NCI-H82 treated with DMSO at 0.1 percent for 48 hours (cell line): Measurements from ENCODE around the gene CRTC3.

ENCODE experiments used
- DNase-seq: peaks from one replicate; lab custom pipeline; 2025; ENCODE audit not compliant: unreplicated experiment; lab: John Stamatoyannopoulos, UW

CRTC3 gene

DNA sequence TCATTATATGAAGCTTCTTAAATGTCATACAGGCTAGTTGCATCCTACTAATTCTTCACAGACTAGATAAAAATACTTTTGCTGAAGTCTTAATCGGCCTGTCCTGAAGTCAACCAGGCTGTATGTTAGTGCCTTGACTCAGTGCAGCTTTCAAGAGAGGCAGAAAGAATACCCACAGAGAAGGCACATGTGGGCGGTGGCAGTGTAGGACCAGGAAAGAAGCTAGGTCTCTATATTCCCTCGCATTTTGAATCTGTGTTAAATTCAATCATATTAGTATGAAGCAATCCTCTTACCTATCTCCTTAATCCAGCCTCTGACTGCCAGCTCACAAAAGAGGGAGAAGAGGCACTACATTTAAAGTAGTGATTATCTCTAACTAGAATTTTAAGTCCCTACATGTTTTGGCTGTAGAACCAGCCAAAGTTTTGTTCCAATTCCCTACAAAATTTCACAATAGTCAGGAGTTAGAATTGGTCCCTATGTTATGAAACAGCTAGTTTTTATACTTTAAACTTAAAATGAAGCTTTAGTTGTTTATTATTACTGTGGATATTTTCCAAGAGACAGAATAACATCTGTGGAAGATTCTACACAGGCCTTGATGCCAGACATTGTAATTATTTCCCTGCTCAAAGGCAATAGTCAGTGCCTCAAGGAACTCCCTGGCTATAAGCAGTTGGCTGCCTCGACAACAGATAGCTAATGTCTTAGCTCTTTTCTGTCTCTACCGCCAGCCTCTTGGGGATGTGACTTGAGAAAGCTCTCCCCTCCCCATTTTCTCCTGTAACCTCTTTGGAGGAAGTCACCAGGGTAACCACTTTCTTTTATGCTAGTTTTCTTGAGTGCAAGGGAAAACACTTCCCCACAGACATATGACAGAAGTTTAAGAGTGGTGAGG, 31.9 kb downstream of the CRTC3 start:
- DNase-seq: peak; percentile 88

- DNase-seq: no peak
These were observed 32.9 kb downstream of the CRTC3 start for GRCh38 chr15:90562669-90563068.

- DNase-seq: no peak
These were observed 33.7 kb downstream of the CRTC3 start for GRCh38 chr15:90563463-90563862.

GRCh38 chr15:90564051-90564450, 34.3 kb downstream of the CRTC3 start:
- no peak for DNase-seq

DNA sequence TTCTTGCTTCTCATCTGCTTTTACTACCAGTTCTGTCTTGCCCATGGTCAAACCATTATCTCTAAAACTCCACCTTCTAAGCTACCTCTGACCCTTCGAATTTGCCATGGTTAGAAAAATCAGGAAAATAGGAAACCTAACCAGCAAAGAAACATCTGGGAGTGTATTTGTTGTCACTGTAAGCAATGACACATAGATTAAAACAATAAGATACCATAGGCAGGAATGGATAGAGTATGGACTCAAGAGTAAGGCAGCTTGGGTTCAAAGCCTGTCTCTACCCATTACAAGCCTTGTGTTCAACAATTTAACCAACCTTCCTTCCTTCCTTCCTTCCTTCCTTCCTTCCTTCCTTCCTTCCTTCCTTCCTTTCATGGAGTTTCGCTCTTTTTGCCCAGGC, 34.9 kb downstream of the CRTC3 start:
- no peak for DNase-seq

DNA sequence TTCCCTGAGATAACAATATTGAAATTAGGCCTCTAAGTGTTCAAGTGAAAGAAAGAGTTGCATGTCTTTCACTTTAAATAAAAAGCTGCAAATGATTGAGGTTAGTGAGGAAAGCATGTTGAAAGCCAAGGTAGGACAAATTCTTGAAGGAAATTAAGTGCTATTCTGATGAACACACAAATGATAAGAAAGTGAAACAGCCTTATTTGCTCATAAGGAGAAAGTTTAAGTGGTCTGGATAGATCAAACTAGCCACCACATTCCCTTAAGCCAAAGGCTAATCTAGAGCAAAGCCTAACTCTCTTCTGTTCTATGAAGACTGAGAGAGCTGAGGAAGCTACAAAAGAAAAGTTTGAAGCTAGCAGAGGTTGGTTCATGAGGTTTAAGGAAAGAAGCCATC, 36.1 kb downstream of the CRTC3 start:
- DNase-seq: no peak

- DNase-seq: no peak
These were observed 40.9 kb downstream of the CRTC3 start for GRCh38 chr15:90570643-90571042.

DNA sequence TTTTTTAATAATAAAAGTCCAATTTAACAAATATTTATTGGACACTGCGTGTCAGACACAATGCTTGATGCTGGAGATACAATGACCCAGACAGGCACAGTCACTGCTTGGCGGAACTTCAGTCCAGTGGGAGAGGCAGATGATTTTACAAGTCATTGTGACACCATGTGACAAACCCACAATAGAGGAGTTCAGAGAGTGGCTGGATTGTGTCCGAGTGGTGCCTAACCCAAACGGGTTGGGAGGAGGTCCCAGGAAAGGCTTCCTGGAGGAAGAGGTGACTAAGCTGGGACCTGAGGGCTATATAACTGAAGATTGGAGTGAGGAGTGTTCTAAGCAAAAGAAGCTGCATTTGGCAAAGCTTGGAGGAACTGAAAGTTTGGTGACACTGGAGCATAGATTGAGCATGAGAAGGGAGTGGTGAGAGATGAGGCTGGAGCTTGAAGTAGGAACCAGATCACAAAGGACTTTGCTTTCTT, 41.4 kb downstream of the CRTC3 start:
- DNase-seq: no peak

GRCh38 chr15:90572893-90573292, 43.2 kb downstream of the CRTC3 start:
- no peak for DNase-seq

GRCh38 chr15:90576711-90577389, 47.1 kb downstream of the CRTC3 start:
- DNase-seq: no peak

DNA sequence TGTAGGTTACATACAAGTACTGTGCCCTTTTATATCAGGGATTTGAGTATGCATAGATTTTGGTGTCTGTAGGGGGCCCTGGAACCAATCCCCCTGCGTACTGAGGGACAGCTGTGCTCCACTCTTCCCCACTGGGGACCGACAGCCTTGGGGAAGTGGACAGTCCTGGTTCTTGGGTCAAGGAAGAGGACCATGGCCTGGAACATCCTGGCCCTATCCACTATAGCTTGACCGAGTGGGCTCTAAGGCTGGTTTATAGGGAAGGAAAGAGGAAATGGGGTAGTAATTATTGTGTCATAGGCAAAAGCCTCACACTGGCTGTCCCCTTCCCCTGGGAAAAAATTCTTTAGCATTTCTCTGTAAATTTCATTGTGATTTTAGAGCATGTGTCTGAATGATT, 49.5 kb downstream of the CRTC3 start:
- DNase-seq: no peak

GRCh38 chr15:90580099-90580498, 50.4 kb downstream of the CRTC3 start:
- no peak for DNase-seq

GRCh38 chr15:90580541-90580940, 50.8 kb downstream of the CRTC3 start:
- no peak for DNase-seq

- no peak for DNase-seq
These were observed 51.2 kb downstream of the CRTC3 start for GRCh38 chr15:90580946-90581345.

GRCh38 chr15:90581771-90582352, 52.1 kb downstream of the CRTC3 start:
- DNase-seq: no peak

DNA sequence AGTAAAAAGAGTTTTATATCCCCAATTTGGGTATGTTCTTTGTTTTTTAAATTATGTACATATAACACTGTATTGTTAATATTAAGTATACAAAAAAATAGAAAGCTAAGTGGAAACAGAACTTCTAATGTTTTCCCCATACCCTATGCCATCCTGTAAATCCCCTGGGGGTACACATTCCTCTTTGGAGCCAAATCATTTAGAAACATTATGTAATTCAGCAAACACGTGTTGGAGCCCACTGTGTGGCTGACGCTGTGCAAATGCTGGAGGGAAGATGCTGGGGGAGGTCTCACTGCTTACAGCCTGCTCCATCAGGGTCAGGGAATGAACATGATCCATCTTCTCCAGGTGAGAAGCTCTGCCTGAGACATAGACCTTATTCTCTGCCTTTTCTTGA, 52.8 kb downstream of the CRTC3 start:
- no peak for DNase-seq

DNA sequence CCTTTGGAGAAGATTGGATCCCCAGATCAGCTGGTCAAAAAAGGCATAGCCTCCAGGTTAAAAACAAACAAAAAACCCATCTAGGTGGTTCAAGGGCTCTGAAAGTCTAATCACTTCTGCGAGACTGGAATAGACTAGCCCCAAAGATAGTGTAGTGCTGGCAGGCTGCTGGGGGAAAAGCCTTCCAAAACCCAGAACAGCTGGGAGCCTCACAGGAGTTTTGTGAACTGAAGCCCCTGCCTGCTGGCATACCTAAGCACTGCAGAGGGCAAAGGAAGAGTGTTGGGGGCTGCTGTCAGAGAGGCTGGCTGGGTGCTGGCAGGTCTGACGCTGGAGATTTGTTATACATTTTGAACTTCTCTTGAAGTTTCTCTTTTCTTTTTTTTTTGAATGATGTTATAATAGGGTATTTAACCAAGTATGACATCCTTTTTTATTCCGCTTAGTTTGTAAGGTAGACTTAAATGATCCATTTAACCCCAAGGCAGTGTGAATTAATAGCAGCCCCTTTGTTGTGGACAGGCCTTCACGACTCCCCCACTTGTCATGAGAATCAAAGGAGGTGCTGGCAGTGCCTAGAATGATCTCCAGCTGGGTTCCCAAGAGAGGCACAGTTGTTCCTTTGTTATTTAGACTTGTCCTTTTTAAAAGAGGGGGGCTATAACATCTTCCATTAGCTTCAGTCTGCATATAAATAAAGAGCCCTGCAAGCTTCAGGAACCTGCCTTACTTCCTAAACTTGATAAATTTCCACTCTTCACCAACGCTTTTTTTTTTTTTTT, 53.9 kb downstream of the CRTC3 start:
- DNase-seq: no peak

DNA sequence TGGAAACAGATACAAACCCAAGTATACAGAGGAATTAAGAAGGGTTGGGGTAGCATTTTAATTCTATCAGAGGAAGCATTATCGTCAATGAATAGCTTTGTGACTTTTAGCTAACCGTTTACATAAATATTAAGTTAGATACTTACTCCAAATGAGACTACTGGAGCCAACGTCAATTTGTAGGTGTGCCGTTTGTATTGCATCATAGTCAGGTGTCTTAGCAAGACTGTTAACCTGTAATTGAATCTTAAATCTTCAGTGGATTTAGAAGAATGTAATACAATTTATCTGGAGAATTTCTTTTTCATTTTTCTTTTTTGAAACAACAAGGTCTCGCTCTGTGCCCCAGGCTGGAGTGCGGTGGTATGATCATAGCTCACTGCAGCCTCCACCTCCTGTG, 55.1 kb downstream of the CRTC3 start:
- DNase-seq: no peak

DNA sequence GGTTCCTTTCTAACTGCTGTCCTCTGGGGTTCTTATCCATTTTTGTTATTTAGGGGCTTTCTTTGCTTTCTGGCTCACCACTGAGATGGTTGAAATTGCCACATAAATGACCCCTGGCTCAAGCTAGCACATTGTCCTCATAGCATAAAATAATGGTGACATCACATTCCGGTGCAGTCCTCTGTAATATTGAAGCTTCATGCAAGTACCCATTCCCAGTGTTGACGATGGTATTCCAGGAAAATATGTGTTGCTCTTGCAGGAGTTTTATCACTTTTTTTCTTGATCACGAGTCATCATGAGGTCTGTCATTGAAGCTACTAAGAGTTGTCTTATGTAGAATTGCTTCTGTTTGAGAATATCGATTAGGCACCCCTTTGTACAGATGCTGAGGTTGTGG, 56.1 kb downstream of the CRTC3 start:
- no peak for DNase-seq

GRCh38 chr15:90586948-90587347, 57.2 kb downstream of the CRTC3 start:
- DNase-seq: no peak

DNA sequence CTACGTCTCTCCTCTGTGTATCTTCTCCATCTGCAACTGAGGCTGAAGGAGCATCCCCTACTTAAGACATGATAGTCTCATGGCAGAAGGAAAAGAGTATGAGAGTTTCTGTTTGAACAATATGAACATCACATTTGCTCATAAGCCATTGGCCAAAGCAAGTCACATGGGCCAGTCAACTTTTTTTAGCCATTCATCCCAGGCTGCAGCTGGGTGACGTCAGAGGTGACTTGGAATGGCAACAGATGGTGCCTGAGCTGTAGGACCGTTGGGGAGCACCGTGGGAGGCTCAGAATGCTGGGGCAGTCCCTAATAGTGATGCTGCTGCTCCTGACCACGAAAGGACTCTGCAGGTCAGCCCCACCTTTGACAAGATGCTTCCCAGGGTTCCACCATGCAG, 58.7 kb downstream of the CRTC3 start:
- DNase-seq: no peak
